HFF-Myc (cell line): Measurements from ENCODE around the gene CCDC85C.
A peak's percentile ranks its signal among the peaks of the same experiment; 100 is the strongest.

Source experiments
- DNase-seq: peaks from one replicate; pipeline ENCODE4 v3.0.0-alpha.2; 2011; ENCODE audit warnings: low read depth; ENCODE audit errors: extremely low read depth
- H3K4me3 ChIP-seq: replicated peaks from 2 replicates; pipeline ENCODE4 v1.5.1; 2011; ENCODE audit warnings: low read depth, mild to moderate bottlenecking, control low read depth, low read length
- TF ChIP-seq, protein P1 (sequence below): IDR thresholded peaks from 2 replicates; pipeline ENCODE4 v1.5.1; 2012; ENCODE audit warnings: mild to moderate bottlenecking, low read depth, low read length, control low read depth; ENCODE audit errors: missing control alignments

Gene CCDC85C

GRCh38 chr14:99521176-99522024 is 82.6 kb downstream of the CCDC85C start:
- H3K4me3 ChIP-seq = no peak overlapping the region
- DNase-seq = no peak
- TF ChIP-seq, protein P1, sequence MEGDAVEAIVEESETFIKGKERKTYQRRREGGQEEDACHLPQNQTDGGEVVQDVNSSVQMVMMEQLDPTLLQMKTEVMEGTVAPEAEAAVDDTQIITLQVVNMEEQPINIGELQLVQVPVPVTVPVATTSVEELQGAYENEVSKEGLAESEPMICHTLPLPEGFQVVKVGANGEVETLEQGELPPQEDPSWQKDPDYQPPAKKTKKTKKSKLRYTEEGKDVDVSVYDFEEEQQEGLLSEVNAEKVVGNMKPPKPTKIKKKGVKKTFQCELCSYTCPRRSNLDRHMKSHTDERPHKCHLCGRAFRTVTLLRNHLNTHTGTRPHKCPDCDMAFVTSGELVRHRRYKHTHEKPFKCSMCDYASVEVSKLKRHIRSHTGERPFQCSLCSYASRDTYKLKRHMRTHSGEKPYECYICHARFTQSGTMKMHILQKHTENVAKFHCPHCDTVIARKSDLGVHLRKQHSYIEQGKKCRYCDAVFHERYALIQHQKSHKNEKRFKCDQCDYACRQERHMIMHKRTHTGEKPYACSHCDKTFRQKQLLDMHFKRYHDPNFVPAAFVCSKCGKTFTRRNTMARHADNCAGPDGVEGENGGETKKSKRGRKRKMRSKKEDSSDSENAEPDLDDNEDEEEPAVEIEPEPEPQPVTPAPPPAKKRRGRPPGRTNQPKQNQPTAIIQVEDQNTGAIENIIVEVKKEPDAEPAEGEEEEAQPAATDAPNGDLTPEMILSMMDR = no peak

DNA sequence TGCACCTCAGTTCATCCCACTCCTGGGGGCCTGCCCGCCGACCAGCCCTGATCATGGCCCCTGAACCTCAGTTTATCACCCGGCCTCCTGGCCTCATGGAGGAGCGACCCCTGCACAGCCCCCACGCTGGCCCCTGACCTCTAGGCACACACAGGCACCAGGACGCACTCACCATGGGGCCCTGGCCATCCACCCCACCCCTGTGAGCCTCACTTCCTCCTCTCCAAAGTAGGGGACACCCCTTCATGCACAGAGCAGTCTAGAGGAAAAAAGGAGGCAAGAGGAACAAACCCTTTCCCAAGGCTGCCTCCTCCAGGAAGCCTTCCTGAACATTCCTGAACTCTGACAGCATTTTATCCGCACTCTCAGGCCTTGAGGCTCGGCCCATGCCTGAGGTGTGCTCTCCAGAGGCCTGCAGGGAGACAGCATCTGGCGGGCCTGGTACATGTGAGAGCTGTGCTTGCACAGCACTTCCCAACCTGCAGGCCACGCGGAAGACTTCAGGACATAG is 83.4 kb downstream of the CCDC85C start:
- no peak for DNase-seq
- H3K4me3 ChIP-seq = no peak overlapping the region
- TF ChIP-seq, protein P1 = no peak

DNA sequence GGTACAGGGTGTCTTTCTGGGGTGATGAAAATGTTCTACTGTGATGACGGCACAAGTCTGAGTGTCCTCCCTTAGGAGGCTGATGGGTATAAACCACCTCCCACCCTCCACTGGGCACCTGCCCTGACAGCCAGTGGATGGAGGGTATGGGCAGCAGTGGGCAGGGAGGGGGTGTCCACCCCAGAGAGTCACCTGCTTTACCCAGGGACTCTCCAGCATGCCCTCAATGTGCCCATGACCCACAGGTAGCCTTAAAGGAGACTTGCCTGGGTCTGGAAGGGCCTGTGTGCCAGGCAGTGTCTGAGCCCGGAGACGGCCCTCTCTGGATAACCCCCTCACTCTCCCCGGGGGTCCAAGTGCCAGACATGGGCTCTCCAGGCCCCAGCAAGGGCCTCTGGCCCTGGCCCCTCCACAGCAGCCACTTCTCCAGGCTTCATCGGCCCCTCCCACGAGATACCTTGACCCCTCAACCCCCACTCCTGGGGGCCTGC is 84.0 kb downstream of the CCDC85C start:
- DNase-seq = no peak
- TF ChIP-seq, protein P1 = no peak

DNA sequence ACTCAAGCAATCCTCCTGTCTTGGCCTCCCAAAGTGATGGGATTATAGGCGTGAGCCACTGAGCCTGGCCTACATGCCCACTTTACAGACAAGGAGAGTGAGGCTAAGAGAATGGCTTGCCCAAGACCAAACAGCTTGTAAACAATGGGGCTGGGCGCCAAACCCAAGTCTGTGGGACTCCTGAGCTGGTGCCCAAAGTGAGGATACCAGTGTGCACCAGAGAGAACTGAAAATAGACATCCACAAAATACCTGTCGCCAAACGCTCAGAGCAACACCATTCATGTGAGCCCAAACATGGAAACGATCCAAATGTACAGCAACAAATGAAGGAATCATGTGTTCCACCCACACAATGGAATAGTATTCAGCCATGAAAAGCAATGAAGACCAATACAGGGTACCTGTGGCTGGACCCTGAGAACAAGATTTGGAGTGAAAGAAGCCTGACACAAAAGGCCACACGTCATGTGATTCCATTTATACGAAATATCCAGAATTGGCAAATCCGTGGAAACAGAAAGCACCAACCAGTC is 84.6 kb downstream of the CCDC85C start:
- no peak for DNase-seq
- TF ChIP-seq, protein P1 = no peak
- H3K4me3 ChIP-seq = no peak overlapping the region

More for the DNA sequence above, 84.0 kb downstream of the CCDC85C start:
- H3K4me3 ChIP-seq = no peak overlapping the region

- H3K4me3 ChIP-seq = no peak overlapping the region
- DNase-seq = no peak
- TF ChIP-seq, protein P1 = peak; percentile 97
These were observed 85.3 kb downstream of the CCDC85C start for GRCh38 chr14:99518441-99519346.

GRCh38 chr14:99517643-99518381 is 86.2 kb downstream of the CCDC85C start:
- no peak overlapping the region for H3K4me3 ChIP-seq
- no peak for DNase-seq
- TF ChIP-seq, protein P1 = no peak
